ENCODE measurements around the gene TOX2. TPM values are rescaled to one million over a fixed set of nuclear protein-coding genes. Genes with fewer than 3 reads are reported as not detected.

TOX2 gene
- total RNA-seq, 1 experiment from 2014 or later = 85.4 TPM

GRCh38 chr20:43959079-43959919 is 44.6 kb downstream of the TOX2 start:
- TF ChIP-seq CTCF (IDR thresholded peaks at IDR 0.05) = no peak
- no peak for TF ChIP-seq REST (IDR thresholded peaks at IDR 0.05; ENCODE audit: insufficient read depth in 1 of 2, low read depth in 2 of 2, low read length in 1 of 2)
- TF ChIP-seq SIN3A (IDR thresholded peaks at IDR 0.05; ENCODE audit: borderline replicate concordance, insufficient read depth, low read depth, low read length) = no peak
- no peak for TF ChIP-seq TCF7L2 (IDR thresholded peaks at IDR 0.05; ENCODE audit: low read depth, low read length)
- no peak for TF ChIP-seq POLR2AphosphoS5 (IDR thresholded peaks at IDR 0.05; ENCODE audit: low read depth, low read length)
- intact Hi-C loops (cut with micrococcal nuclease; ENCODE audit: unreplicated experiment) = no loop called here
- ATAC-seq (no peak), DNase-seq (ENCODE audit: low read depth, low spot score) (no peak)
- H3K27me3 ChIP-seq (ENCODE audit: control insufficient read depth, insufficient read depth, low read length) = no peaks in the 10 kb centered on the region
- no peaks in the 10 kb centered on the region for H3K9me3 ChIP-seq (ENCODE audit: control insufficient read depth, insufficient read depth, low read depth, low read length)
- peak overlapping the region; percentile 91 for H3K27ac ChIP-seq (ENCODE audit: low read length)
- no TSS peak for BruUV-seq (replicated peaks)
- POLR2A ChIA-PET = interaction anchor here (0.7 kb wide), 1 partner anchor 119 kb away, joined by 4 read pairs; no protein-coding TSS in a partner anchor
- CTCF ChIA-PET = no interaction called here
- H3K36me3 ChIP-seq (ENCODE audit: control insufficient read depth, insufficient read depth, low read length) = no peaks in the 10 kb centered on the region
- peaks cover 90% of the 10 kb centered on the region for H3K4me1 ChIP-seq (ENCODE audit: control insufficient read depth, insufficient read depth, low read length)
- in situ Hi-C loops (cut with HindIII; ENCODE audit: low pct_unique_long_range_greater_than_20kb, low sequenced_read_pairs) = no loop called here
- no peak overlapping the region for H3K4me3 ChIP-seq (ENCODE audit: low read depth in 2 of 2, low read length in 2 of 2)

GRCh38 chr20:43959920-43960227 is 45.2 kb downstream of the TOX2 start:
- Histone ChIP-seq H3K4me1 (ENCODE audit: control insufficient read depth, insufficient read depth, low read length) (peaks cover 90% of the 10 kb centered on the region), H3K36me3 (ENCODE audit: control insufficient read depth, insufficient read depth, low read length) (no peaks in the 10 kb centered on the region), H3K27ac (ENCODE audit: low read length) (peak overlapping the region; percentile 91), H3K4me3 (ENCODE audit: low read depth in 2 of 2, low read length in 2 of 2) (no peak overlapping the region), H3K9me3 (ENCODE audit: control insufficient read depth, insufficient read depth, low read depth, low read length) (no peaks in the 10 kb centered on the region), H3K27me3 (ENCODE audit: control insufficient read depth, insufficient read depth, low read length) (no peaks in the 10 kb centered on the region)
- intact Hi-C loops (cut with micrococcal nuclease; ENCODE audit: unreplicated experiment) = no loop called here
- in situ Hi-C loops (cut with HindIII; ENCODE audit: low pct_unique_long_range_greater_than_20kb, low sequenced_read_pairs) = no loop called here
- ATAC-seq (no peak), DNase-seq (ENCODE audit: low read depth, low spot score) (no peak)
- ChIA-PET CTCF (no interaction called here), POLR2A (interaction anchor here (0.6 to 0.7 kb wide), 2 partner anchors 8 to 119 kb away, joined by 4 to 6 read pairs; no protein-coding TSS in a partner anchor)
- BruUV-seq (replicated peaks) = no TSS peak
- TF ChIP-seq CTCF (IDR thresholded peaks at IDR 0.05) (no peak), SIN3A (IDR thresholded peaks at IDR 0.05; ENCODE audit: borderline replicate concordance, insufficient read depth, low read depth, low read length) (no peak), REST (IDR thresholded peaks at IDR 0.05; ENCODE audit: insufficient read depth in 1 of 2, low read depth in 2 of 2, low read length in 1 of 2) (no peak), TCF7L2 (IDR thresholded peaks at IDR 0.05; ENCODE audit: low read depth, low read length) (no peak), POLR2AphosphoS5 (IDR thresholded peaks at IDR 0.05; ENCODE audit: low read depth, low read length) (no peak)

Measured in Panc1 (cell line).